ENCODE measurements around the gene ELMO3.
A peak's percentile ranks its signal among the peaks of the same experiment; 100 is the strongest.

ELMO3 gene

DNA sequence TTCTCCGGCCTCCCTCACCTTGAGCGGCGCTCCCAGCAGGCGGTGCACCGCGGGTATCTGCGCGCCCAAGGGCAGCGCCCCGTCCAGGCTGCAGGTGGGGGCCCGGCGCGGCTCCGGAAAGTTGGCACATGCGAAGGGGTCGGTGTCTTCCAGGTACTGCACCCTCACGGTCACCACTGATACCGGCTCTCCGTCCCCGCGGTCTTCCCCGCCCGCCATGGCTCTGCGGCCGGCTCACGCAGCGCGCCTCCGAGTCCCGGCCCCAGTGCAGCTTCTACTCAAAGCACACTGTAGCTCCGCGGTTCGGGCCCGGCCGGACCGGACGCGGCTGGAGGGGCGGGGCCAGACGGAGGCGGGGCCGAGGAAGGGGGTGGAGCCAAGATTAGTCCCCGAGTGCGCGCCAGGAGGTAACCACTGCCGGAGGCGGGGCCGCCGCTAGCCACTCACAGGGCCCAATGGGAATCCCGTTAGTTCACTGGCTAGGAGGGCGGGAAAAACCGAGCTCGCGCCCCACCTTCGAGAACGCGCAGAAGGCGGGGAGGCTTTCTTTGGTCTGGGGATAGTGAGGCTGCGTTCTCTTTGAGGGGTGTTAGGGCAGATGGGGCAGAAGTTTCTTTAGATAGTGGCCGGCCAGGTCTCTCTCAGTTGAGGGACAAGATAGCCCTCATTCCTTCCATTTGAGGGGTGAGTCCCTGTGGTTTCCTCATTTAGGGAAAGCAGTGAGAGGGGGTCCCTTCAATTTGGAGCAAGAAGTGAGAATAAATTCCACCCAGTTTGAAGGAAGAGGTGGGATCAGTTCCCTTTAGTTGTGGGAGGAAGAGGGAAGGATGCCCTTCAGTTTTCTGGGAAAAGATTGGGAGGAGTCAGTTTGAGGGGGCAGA, 48.5 kb downstream of the ELMO3 start, which contains the start of gene FHOD1:
TSS of gene FHOD1 (minus strand) at position 290 of the 881 bp plus-strand sequence. CDS start at position 219, 71 bp downstream.
- Histone ChIP-seq H3K9me3 (ENCODE audit: control insufficient read depth, insufficient read depth, low read length) (no peaks in the 10 kb centered on the region), H3K36me3 (ENCODE audit: insufficient read depth, low read length) (no peaks in the 10 kb centered on the region), H3K9ac (ENCODE audit: low read depth, low read length) (peak within 1 kb of the TSS; percentile 96), H3K4me1 (ENCODE audit: insufficient read depth, low read length) (peaks cover 29% of the 10 kb centered on the region)

DNA sequence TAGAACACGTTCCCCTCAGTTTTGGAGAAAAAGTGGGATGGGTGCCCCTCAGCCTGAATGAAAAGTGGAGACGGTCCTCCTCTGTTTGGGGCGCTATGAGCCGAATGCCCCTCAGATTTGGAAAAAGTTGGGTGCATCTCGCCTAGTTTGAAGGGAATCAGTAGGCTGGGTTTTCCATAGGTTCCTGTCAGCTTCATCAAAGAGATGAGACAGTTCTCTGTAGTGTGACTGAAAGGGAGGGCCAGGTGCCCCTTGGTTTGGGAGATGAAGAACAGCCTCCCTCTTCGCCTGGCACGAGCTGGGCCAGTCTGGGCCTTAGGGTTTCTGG, 49.1 kb downstream of the ELMO3 start:
- Histone ChIP-seq H3K4me1 (ENCODE audit: insufficient read depth, low read length) (peaks cover 29% of the 10 kb centered on the region), H3K9ac (ENCODE audit: low read depth, low read length) (peak overlapping the region; percentile 96; the same call in 1 of the 2 replicates), H3K36me3 (ENCODE audit: insufficient read depth, low read length) (no peaks in the 10 kb centered on the region), H3K9me3 (ENCODE audit: control insufficient read depth, insufficient read depth, low read length) (no peaks in the 10 kb centered on the region)

DNA sequence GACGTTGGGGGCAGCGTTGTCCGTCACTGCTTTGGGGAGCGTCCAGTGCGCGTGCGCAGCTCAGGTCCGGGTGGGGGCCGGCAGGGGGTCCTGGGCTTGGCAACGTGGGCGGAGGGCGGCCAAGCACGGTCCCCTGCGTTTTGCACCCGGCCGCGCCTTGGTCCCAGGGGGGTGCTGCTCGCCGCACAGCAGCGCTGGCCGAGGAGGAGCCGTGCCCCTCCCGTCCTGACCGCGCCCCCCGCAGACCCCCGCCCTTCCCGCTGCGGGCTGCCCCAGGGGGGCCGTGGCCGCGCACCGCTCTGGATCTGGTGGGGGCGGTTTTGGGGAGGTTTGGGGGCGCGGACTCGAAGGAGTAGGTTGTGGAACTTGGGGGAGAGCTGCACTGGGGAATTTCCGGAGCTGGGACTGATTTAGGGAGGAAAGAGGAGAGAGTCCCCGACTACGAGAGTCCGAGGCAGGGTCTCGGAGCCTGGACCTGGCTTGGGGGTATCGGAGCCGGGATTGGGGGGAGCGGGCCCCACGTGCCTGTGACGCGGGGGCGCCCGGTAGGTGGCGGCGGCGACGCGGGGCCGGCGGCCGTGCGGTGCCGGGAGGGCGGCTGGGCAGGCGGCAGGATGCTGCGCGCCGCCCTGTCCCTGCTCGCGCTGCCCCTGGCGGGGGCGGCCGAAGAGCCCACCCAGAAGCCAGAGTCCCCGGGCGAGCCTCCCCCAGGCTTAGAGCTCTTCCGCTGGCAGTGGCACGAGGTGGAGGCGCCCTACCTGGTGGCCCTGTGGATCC, 49.7 kb downstream of the ELMO3 start, which contains the start of gene SLC9A5:
TSS of gene SLC9A5 (plus strand) at position 579 of the 777 bp plus-strand sequence. CDS start at position 615, 36 bp downstream.
- Histone ChIP-seq H3K9me3 (ENCODE audit: control insufficient read depth, insufficient read depth, low read length) (no peaks in the 10 kb centered on the region), H3K4me1 (ENCODE audit: insufficient read depth, low read length) (peaks cover 27% of the 10 kb centered on the region), H3K9ac (ENCODE audit: low read depth, low read length) (peak within 1 kb of the TSS; percentile 96), H3K36me3 (ENCODE audit: insufficient read depth, low read length) (no peaks in the 10 kb centered on the region)

DNA sequence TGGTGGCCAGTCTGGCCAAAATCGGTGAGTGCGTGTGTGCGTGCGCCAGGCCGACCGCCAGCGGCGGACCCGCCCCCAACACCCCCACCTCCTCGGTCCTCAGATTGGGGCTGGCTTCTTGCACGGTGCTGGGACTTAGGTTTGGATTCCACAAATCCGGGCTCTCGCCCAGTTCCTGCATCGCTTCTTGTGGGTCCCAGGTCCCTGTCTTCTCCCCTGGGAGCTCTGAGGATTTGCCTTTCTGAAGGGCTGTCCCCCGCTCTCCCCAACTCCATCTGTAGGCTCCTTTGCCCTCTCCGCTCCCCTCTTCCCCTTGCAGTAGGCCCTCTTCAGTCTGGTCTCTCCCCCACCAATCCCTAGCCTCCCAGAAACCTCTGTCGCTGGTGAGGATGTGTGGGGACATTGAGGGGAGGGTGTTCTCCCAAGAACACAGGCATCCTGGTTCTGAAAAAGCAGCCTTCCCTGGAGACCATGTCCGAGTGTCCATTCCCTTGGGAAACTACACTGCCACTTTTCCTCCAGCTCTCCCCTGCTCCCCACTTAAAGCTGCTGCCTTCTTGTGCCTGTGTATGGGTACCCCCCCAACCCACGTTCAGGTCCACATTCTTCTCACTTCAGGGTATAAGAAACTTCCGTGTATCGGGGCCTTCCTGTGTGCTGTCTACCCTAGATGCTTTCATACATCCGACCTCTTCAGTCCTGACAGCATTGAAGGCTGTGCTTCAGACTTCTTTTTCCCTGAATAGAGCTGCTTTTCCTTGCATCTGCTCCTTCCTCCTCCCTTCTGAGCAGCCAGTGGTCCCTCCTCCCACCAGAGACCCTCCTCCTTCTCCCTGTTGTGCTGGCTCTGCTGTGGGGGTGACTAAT, 50.5 kb downstream of the ELMO3 start:
- Histone ChIP-seq H3K9ac (ENCODE audit: low read depth, low read length) (peak overlapping the region; percentile 96), H3K4me1 (ENCODE audit: insufficient read depth, low read length) (peaks cover 20% of the 10 kb centered on the region), H3K36me3 (ENCODE audit: insufficient read depth, low read length) (no peaks in the 10 kb centered on the region), H3K9me3 (ENCODE audit: control insufficient read depth, insufficient read depth, low read length) (no peaks in the 10 kb centered on the region)

DNA sequence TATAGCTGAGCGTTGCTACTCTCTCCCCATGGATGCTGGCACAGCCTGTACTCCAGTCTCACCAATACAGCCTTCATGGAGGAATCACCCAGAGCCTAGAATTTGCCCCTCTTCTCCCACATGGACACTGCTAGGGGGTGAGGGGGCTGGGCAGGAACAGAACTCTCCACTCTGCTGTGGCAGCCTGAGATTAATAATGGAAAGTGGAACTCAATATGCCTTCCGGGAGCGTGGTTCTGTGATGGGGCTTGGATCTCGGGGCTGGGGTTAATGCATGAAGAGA, 51.1 kb downstream of the ELMO3 start:
- H3K4me1 ChIP-seq (ENCODE audit: insufficient read depth, low read length), result peaks cover 14% of the 10 kb centered on the region
- no peaks in the 10 kb centered on the region for H3K36me3 ChIP-seq (ENCODE audit: insufficient read depth, low read length)
- no peaks in the 10 kb centered on the region for H3K9me3 ChIP-seq (ENCODE audit: control insufficient read depth, insufficient read depth, low read length)
- H3K9ac ChIP-seq (ENCODE audit: low read depth, low read length), result no peak overlapping the region

DNA sequence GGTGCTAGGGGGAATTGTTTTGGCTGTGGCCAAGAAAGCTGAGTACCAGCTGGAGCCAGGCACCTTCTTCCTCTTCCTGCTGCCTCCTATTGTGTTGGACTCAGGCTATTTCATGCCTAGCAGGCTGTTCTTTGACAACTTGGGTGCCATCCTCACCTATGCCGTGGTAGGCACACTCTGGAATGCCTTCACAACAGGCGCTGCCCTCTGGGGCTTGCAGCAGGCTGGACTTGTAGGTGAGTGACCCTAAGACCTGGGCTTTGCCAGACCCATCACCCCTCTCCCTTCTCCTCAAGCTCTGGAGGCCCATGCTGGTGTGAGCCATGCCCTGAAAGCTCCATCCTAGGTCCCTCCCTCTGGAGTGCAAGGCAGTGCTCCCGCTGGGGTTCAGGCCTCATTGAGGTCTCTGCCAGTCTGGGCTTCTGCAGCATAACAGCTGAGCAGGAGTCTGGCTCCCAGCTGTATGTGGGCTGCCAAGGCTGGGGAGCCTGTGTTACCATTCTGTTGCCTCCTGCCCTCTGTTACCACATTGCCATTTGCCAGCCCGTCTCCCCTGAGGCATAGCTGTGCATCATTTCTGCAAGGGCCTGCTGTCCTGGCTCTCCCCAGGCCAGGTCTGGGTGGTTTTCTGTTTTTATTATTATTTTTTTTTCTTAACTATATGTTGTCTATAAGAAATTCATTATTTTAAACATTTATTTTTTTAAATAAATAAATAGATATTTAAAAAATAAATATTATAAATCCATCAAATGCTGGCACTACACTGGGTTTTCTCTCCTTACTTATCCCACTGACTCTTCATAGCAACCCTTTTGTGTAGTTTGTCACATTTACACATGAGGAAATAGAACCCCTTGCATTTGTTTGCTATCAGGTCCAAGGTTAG, 53.9 kb downstream of the ELMO3 start:
- H3K36me3 ChIP-seq (ENCODE audit: insufficient read depth, low read length), result no peaks in the 10 kb centered on the region
- peaks cover 7% of the 10 kb centered on the region; the same call in 1 of the 2 replicates for H3K4me1 ChIP-seq (ENCODE audit: insufficient read depth, low read length)
- H3K9ac ChIP-seq (ENCODE audit: low read depth, low read length), result no peak overlapping the region
- H3K9me3 ChIP-seq (ENCODE audit: control insufficient read depth, insufficient read depth, low read length), result no peaks in the 10 kb centered on the region
